ENCODE measurements around the gene RNU2-1. TPM values are rescaled to one million over a fixed set of nuclear protein-coding genes. Genes with fewer than 3 reads are reported as not detected.
"Not testable (repeated sequence)": the region's sequence is repeated elsewhere in the genome, so short reads cannot be mapped to it uniquely, and the experiment has no call there.

The RNU2-1 gene
- total RNA-seq, 1 donor from 2014 or later: 8,313 TPM

DNA sequence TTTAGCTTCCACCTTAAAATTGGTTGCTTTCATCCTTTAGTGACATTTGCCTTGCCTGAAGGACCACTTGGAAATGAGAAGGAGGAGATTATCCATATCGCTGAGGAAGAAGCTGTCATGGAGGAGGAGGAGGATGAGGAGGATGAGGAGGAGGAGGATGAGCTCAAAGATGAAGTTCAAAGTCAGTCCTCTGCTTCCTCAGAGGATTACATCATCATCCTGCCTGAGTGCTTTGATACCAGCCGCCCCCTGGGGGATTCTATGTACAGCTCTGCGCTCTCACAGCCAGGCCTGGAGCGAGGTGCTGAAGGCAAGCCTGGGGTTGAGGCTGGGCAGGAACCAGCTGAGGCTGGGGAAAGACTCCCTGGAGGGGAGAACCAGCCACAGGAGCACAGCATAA lies 33.6 kb downstream of the RNU2-1 start:
- no peak for TF ChIP-seq CTCF (conservative IDR thresholded peaks at IDR 0.05)
- no peak overlapping the region for H3K4me3 Mint-ChIP-seq
- no peak for DNase-seq (ENCODE audit: low read depth, low spot score)
- peaks cover 4% of the 10 kb centered on the region for H3K36me3 Mint-ChIP-seq (ENCODE audit: low read depth)
- H3K9me3 Mint-ChIP-seq: no peaks in the 10 kb centered on the region
- H3K27me3 Mint-ChIP-seq (ENCODE audit: low read depth): no peaks in the 10 kb centered on the region
- no peak overlapping the region for H3K27ac Mint-ChIP-seq (ENCODE audit: unreplicated experiment)
- no peaks in the 10 kb centered on the region for H3K4me1 Mint-ChIP-seq

DNA sequence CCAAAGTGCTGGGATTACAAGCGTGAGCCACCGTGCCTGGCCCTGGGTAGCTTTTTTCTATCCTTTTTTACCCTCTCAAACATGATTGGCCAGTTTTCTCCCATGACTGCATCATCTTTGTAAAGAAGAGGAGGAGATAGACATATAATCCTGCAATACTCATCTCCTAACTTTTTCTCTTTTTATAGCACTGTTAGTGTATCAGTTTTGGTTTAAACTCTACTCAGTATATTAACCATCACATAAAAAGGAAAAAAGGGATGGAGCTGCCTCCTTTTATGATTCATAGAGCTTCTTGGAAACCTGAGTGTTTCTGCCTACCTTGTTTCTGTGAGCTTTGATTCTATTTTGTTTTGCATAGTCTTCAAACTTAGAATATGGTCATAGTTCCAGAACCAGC lies 34.1 kb downstream of the RNU2-1 start:
- no peaks in the 10 kb centered on the region for H3K9me3 Mint-ChIP-seq
- H3K4me1 Mint-ChIP-seq: no peaks in the 10 kb centered on the region
- no peak overlapping the region for H3K4me3 Mint-ChIP-seq
- no peak overlapping the region for H3K27ac Mint-ChIP-seq (ENCODE audit: unreplicated experiment)
- no peaks in the 10 kb centered on the region for H3K27me3 Mint-ChIP-seq (ENCODE audit: low read depth)
- peaks cover 4% of the 10 kb centered on the region for H3K36me3 Mint-ChIP-seq (ENCODE audit: low read depth)
- DNase-seq (ENCODE audit: low read depth, low spot score): no peak
- no peak for TF ChIP-seq CTCF (conservative IDR thresholded peaks at IDR 0.05)

DNA sequence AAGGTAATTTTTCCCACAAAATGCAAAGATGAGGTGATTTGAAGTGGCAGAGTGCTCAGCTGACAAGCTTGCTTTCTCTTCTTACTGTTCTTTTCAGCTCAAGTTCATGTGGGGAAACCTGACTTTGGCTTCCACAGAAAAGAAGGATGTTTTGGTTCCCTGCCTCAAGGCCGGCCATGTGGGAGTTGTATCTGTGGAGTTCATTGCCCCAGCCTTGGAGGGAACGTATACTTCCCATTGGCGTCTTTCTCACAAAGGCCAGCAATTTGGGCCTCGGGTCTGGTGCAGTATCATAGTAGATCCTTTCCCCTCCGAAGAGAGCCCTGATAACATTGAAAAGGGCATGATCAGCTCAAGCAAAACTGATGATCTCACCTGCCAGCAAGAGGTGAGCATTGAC lies 40.5 kb downstream of the RNU2-1 start:
- Mint-ChIP-seq H3K9me3 (no peaks in the 10 kb centered on the region), H3K4me1 (no peaks in the 10 kb centered on the region), H3K4me3 (no peak overlapping the region), H3K27me3 (ENCODE audit: low read depth) (no peaks in the 10 kb centered on the region), H3K27ac (ENCODE audit: unreplicated experiment) (no peak overlapping the region), H3K36me3 (ENCODE audit: low read depth) (no peaks in the 10 kb centered on the region)
- TF ChIP-seq CTCF (conservative IDR thresholded peaks at IDR 0.05): no peak
- DNase-seq (ENCODE audit: low read depth, low spot score): no peak

GRCh38 chr17:43186656-43187055 lies 47.1 kb downstream of the RNU2-1 start:
- DNase-seq (ENCODE audit: low read depth, low spot score); H3K9me3 Mint-ChIP-seq; H3K4me1 Mint-ChIP-seq; H3K27ac Mint-ChIP-seq (ENCODE audit: unreplicated experiment); H3K27me3 Mint-ChIP-seq (ENCODE audit: low read depth); H3K4me3 Mint-ChIP-seq; H3K36me3 Mint-ChIP-seq (ENCODE audit: low read depth): not testable (repeated sequence)

DNA sequence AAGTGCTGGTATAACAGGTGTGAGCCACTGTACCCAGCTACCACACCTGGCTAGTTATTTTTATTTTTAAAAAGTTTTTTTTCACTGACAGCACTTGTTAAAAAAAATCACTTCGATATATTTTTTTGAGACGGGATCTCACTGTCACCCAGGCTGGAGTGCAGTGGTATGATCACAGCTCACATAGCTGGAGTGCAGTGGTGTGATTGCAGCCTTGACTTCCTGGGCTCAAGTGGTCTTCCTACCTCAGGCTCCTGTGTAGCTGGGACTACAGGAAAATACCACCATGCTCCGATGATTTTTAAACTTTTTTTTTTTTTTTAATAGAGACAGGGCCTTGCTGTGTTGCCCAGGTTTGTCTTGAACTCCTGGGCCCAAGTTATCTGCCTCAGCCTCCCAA lies 49.9 kb downstream of the RNU2-1 start:
- no peaks in the 10 kb centered on the region for H3K27me3 Mint-ChIP-seq (ENCODE audit: low read depth)
- H3K4me3 Mint-ChIP-seq: no peak overlapping the region
- no peak for TF ChIP-seq CTCF (conservative IDR thresholded peaks at IDR 0.05)
- DNase-seq (ENCODE audit: low read depth, low spot score): no peak
- H3K9me3 Mint-ChIP-seq: no peaks in the 10 kb centered on the region
- no peak overlapping the region for H3K27ac Mint-ChIP-seq (ENCODE audit: unreplicated experiment)
- peaks cover 8% of the 10 kb centered on the region for H3K36me3 Mint-ChIP-seq (ENCODE audit: low read depth)
- H3K4me1 Mint-ChIP-seq: no peaks in the 10 kb centered on the region

Other genes starting within 250 kb of the RNU2-1 start
- gene RPL27, start 235.6 kb downstream of the RNU2-1 start, total RNA-seq: 1,045 and 1,183 TPM in 2 replicates
- 0.91 and 1.3 TPM in 2 replicates for gene IFI35, start 227.2 kb downstream of the RNU2-1 start, total RNA-seq
- gene VAT1, start 211.6 kb downstream of the RNU2-1 start, total RNA-seq: 112 and 115 TPM in 2 replicates
- gene RND2, start 208.7 kb downstream of the RNU2-1 start, total RNA-seq: 15.3 and 17.8 TPM in 2 replicates
- 62.4 and 64.7 TPM in 2 replicates for gene BRCA1, start 108.6 kb downstream of the RNU2-1 start, total RNA-seq
- 33.2 and 33.7 TPM in 2 replicates for gene NBR1, start 62.8 kb downstream of the RNU2-1 start, total RNA-seq
- gene TMEM106A, start 22.1 kb downstream of the RNU2-1 start, total RNA-seq: 4.6 and 5.8 TPM in 2 replicates
- not detected in 2 replicates for gene CCDC200, start 5.4 kb downstream of the RNU2-1 start, total RNA-seq
- gene ARL4D, start 165.0 kb upstream of the RNU2-1 start, total RNA-seq: 13.8 and 14.2 TPM in 2 replicates
- 56.9 and 68.0 TPM in 2 replicates for gene DHX8, start 250.0 kb upstream of the RNU2-1 start, total RNA-seq

Data from neural crest cell (in vitro differentiated cells).